T follicular helper cell (primary cell): ENCODE measurements around the gene FKBP10.
"Not testable (repeated sequence)": the region's sequence is repeated elsewhere in the genome, so short reads cannot be mapped to it uniquely, and the experiment has no call there.

Experiments
- DNase-seq: peaks from one replicate; pipeline ENCODE4 v3.0.0-alpha.2; 2020; ENCODE audit warnings: low read depth
- total RNA-seq, 2 experiments: gene quantifications; one replicate each; lab custom pipeline; 2026; lab: John Stamatoyannopoulos, UW

FKBP10 gene, protein sequence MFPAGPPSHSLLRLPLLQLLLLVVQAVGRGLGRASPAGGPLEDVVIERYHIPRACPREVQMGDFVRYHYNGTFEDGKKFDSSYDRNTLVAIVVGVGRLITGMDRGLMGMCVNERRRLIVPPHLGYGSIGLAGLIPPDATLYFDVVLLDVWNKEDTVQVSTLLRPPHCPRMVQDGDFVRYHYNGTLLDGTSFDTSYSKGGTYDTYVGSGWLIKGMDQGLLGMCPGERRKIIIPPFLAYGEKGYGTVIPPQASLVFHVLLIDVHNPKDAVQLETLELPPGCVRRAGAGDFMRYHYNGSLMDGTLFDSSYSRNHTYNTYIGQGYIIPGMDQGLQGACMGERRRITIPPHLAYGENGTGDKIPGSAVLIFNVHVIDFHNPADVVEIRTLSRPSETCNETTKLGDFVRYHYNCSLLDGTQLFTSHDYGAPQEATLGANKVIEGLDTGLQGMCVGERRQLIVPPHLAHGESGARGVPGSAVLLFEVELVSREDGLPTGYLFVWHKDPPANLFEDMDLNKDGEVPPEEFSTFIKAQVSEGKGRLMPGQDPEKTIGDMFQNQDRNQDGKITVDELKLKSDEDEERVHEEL
- total RNA-seq = 0.18 to 0.43 reads per million in 2 experiments

DNA sequence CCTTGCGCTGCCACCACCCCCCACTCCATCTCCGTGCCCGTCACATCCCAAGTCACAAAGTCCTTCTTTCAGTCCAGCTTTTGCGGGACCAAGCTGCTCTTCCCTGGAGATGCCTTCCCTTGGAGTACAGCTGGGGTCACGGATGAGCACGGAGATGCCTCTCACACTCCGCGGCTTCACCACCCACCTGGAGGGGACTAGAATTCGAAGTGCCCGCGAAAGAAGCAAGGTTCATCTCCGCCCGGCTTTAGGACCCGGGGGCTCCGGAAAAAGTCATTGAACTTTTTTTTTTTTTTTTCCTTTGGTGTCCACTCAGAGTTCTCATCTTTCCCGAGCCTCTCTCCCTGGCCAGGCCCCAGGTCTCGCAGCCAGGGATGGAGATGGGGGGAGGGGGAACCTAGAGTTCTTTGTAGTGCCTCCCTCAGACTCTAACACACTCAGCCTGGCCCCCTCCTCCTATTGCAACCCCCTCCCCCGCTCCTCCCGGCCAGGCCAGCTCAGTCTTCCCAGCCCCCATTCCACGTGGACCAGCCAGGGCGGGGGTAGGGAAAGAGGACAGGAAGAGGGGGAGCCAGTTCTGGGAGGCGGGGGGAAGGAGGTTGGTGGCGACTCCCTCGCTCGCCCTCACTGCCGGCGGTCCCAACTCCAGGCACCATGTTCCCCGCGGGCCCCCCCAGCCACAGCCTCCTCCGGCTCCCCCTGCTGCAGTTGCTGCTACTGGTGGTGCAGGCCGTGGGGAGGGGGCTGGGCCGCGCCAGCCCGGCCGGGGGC, at the start of gene FKBP10:
TSS of gene FKBP10 (plus strand) at position 624 of the 771 bp plus-strand sequence. CDS start at position 655, 31 bp downstream.
- DNase-seq = no peak

DNA sequence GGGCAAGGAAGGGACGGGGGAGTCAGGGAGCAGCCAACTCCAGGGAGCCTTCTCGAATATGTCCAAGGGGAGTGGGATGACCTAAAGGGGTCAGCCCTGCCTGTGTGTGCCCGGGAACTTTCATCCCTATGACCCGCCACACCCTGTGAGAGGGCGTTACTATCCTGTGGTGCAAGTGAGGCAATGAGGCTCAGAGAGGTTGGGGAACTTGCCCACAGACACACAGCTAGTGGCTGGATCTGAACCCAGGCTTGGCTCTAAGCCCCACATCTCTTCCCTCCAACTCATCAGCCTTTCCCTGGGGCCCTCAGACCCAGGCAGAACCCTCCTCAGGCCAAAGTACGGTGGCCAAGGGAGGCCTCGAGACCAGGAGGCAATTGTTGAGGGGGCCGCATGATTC, 49.5 kb upstream of the FKBP10 start:
- DNase-seq = no peak

DNA sequence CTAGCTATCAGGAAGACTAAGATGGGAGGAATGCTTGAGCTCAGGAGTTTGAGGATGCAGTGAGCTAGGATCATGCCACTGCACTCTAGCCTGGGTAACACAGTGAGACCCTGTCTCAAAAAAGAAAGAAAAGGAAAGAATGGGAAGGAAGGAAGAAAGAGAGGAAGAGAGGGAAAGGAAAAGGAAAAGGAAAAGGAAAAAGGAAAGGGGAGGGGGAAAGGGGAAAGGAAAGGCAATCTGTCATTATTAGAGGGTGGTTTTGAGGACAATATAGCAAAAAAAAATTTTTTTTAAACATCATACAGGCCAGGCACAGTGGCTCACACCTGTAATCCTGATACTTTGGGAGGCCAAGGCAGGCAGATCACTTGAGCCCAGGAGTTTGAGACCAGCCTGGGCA, 46.7 kb upstream of the FKBP10 start:
- no peak for DNase-seq

DNA sequence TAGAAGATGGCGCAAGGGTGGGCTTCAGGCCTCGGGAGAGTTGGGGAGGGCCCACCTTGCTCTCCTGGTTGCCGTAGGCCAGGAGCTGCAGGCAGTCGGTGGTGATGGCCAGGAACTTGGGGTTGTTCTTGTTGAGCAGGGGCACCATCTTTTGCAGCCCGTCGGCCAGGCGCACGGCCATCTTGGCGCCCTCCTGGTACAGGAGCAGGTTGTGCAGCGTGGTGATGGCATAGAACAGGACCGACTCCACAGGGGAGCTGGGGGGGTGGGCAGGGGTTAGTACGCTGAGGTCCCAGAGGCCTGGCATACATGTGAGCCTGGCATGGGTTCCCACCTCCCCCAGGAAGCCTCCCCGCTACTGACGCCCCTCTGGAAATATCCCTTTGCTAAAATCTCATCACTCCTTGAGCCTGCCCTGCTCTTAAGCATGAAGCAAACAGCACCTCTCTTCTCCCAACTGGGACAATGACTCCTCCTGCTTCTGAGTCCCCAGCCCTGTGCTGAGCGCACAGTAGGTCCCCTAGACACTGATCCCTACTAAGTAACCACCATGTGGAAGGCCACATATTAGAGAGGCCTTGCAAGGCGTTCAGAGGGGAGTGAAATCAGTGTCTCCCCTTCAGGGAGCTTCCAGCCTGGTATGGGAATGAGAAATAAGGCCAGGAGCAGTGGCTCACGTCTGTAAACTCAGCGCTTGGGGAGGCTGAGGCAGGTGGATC, 45.3 kb upstream of the FKBP10 start:
- DNase-seq = no peak

DNA sequence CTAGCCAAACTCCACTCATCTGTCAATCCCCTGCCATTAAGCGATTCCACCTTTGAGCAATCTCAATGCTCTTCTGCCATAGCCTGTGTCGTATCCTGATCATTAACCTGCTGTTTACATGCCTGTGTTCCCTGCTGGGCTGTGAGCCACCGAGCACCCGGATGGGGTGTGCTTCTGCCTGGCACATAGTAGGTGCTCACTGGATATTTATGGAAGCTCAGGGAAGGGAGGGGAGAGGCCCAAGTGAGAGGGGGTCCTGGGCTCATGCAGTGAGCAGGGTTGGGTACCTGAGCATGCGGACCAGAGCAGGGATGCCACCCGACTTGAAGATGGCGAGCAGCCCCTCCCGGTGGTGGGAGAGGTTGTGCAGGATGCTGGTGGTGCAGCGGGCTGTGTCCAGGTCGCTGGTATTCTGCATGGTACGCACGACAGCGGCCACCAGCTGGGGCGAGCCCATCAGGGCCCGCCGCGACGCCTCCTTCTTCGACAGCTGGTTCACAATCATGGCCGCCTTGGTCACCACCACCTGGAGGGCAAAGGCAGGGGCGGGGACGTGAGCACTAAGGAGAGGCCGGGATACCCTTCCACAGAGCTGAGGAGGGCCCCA, 44.0 kb upstream of the FKBP10 start:
- no peak for DNase-seq

DNA sequence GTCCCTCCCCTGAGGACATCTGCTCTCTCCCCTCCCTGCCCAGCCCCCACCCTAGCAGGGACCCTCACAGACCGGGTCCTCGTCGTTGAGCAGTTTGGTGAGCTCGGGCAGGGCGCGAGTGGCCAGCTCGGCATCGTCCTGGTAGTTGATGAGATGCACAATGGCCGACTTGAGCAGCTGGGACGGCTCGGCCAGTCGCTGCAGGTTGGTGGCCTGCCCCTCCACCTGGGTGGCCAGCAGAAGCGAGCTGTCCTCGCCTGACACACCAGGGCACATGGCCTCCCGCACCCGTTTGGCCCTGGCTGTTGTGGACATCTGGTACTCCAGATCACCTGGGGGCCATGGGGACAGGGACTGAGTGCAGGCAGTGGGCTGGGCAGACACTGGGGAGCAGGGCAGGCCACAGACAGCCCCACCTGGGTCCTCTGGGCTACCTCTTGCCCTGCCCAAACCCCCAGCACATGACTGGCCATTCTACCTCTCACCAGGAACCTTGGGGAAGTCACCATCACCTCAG, 43.4 kb upstream of the FKBP10 start:
- DNase-seq = no peak

DNA sequence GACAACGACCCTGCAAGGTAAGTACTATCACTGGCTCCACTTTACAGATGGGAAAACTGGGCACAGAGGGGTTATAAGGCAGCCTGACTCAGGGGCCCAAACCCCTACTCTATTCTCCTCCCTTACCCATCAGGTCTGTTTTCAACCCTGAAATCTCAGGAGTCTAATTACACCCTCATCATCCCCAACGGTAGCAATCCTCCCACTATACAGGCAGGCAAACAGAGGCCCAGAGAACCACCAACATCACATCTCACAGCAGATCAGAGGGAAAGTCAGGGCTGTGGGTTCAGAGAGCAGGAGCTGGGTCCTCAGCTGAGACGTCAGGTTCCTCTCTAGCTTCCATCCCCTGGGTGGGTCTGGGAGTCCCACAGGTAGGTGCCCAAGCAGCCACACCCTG, 42.8 kb upstream of the FKBP10 start:
- no peak for DNase-seq

DNA sequence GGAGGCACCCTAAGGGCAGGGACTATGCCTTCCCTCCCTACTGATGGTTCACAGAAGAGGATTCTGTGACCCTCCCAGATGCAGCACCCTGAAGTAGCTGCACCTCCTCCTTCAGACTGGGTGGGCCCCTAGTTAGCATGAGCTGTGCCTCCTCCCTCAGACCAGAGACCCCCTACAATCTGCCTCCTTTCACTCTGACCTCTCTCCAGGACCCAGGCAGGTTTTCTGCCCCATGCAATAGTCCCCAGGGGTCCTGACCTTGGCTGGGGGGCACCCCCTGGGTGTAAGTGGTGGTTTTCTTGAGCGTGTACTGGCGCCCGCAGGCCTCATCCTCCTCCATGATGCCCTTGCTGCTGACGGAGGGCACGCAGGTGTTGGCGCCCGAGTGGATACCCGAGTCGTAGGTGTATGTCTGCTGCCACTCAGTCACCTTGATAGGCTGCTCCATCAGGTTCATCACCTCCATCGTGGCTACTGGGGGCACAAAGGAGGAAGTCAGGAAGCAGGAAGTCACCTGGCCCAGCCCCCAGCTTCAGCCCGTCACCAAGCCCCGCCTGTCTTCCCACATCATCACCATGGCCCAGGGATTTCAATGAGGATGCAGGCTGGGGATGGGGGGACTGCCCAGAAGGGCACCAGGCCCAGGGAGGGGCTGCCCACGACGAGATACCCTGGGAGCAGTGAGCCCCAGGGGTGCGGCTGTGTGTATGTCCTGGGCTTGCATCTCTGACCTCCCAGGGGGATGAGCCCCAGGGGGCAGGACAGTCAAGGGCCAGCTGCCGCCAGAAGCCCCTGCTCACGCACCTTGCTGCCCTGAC, 41.2 kb upstream of the FKBP10 start:
- no peak for DNase-seq

DNA sequence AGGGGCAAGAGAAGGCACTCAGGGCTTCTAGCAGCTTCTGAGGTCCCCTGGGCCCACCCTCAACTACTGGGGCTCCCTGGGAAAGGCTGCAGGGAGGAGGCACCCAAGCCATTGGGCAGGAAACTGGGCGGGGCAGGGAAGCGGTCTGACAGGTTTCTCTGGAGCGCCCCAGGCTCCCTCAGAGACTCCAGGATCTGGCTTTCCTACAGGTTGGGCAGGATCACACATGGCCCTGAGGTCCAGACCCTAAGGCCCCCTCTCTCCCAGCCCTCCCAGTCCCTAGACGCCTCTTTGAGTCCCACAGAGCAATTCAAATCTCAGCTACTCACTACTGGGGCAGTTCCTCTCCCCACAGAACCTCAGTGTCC, 40.6 kb upstream of the FKBP10 start:
- DNase-seq = no peak

DNA sequence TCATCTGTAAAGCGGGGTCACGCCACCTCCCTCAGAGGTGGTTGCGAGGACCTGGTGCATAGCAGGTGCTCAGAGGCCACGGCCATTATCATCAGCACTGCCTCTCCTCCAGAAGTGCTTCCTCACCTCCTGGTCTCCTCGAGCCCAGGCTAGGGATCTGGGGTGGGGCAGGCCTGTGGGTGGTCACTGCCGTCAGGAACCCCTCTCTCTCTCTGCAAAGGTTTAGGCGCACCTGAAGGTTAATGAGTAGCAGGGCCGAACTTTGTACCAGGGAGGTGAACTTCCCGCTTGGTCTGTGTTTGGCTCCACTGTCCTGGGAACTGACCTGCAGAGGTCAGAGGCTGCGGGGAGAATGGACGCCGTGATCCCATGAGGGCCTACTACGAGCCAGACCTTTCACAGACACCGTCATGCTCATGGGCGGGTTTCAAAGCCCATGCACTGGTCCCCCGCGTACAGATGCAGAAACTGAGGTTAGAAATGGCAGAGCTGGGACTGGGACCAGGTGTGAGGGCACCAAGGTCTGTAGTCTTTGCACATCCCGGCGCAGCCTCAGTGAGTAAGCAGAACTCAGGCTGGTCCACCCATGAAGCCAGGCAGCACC, 40.1 kb upstream of the FKBP10 start:
- no peak for DNase-seq

DNA sequence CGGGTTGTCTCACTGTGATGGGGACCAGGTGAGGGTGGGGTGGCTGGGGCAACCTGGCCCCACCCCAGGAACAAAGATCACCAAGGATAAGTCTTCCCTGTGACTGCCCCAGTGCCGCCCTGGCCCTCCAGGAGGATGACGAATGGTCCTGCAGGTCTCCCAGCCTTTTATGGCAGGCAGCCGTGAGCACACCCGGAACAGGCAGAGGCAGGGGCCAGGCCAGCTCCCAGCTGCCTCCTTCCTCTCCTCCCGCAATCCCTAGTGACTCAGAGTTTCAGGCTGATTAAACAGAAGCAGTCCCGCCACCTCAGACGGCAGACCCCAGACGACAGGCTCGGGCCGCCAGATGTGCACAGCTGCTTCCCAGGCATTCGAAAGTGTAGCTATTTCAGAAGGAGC, 39.6 kb upstream of the FKBP10 start:
- no peak for DNase-seq

DNA sequence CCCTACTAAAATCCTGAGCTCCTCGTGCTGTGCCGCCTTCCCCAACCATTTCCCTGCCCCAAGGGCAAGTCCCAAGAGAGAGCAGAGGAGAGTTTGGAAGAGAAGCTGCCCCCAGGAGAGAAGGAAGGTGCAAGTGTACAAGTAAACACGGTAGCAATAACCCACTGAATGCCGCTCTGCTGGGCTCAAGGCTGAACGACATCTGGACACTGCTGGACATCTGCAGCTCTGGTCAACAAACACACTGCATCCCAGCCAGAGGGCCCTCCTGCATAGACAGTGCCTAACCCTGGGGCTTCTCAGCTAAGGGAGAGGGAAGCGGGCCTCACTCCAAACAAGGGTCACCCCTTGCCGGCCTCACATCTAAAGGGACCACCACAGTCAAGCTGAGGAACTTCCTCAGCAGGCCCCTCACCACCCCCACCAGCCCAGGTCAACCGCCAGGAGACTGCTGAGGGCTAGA, 39.0 kb upstream of the FKBP10 start:
- DNase-seq = no peak

DNA sequence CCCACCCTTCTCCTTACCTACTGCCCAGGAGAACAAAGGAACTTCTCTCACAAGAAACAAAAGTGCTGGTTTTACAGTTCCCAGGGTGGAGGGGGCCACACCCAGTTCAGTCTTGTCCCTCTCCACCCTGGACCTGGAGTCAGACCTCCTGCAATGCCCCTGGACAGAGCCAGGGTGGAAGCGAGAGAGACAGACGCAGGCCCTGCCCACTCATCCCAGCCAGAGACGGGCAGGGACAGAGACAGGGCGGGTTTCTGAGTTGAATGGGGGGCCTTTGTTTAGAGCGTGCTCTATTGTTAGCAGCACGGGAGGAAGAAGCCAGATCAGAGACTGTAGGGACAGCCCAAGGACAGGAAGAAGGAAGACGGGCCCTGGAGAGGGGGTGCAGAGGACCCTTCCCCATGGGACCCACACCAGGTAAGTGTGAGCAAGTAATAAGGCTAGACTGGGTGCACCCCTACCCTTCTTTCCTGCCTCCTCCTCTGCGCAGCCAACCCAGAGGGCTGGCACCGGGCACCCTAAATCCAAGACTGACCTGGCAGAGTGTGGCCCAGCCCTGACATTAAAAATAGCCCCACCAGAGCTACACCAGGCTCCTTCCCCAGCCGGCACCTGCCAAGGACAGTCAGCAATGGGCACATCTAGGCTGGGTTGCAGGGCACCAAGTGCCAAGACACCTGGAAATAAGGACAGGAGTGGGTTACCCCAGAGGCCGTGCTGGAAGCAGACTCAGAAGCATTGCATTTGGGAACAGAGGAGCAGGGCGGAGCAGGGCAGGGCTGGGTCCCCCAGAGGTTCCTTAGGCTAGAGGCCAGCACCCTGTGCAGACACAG, 37.2 kb upstream of the FKBP10 start:
- DNase-seq = no peak

DNA sequence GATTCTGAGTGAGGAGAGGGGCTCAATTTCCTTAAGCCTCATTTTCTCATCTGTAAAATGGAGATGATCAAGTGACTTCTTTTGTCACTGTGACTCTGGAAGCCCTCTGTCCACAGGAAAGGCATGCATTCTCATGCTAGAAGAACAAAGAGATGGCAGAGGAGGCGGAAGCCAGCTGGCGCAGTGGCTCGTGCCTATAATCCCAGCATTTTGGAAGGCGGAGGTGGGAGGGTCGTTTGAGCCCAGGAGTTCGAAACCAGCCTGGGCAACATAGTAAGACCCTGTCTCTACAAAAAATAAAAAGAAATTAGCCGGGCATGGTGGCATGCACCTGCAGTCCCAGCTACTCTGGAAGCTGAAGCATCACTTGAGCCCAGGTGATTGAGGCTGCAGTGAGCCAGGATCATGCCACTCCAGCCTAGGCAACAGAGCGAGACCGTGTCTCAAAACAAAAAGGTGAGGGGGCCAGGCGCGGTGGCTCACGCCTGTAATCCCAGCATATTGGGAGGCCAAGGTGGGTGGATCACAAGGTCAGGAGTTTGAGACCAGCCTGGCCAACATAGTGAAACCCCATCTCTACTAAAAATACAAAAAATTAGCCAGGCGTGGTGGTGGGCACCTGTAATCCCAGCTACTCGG, 36.4 kb upstream of the FKBP10 start:
- DNase-seq = not testable (repeated sequence)

DNA sequence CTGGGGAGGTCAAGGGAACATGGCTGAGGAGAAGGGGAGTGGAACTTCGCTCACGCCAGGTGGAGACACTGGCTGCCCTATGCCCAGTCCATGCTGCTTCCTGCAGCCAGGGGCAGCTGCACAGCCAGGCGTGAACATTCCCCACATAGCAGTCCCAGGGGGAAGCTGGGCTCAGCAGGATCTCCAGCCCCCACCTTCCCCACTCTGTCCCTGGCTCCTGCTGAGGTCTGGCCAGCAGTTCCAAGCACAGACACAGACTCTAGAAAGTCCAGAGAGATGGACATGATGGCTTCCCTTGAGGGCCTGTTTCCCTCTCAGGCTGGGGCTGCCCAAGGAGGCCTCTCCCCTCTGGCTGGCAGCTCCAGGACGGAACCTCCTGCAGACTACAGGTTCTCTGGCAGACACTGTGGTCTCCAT, 35.6 kb upstream of the FKBP10 start:
- no peak for DNase-seq

DNA sequence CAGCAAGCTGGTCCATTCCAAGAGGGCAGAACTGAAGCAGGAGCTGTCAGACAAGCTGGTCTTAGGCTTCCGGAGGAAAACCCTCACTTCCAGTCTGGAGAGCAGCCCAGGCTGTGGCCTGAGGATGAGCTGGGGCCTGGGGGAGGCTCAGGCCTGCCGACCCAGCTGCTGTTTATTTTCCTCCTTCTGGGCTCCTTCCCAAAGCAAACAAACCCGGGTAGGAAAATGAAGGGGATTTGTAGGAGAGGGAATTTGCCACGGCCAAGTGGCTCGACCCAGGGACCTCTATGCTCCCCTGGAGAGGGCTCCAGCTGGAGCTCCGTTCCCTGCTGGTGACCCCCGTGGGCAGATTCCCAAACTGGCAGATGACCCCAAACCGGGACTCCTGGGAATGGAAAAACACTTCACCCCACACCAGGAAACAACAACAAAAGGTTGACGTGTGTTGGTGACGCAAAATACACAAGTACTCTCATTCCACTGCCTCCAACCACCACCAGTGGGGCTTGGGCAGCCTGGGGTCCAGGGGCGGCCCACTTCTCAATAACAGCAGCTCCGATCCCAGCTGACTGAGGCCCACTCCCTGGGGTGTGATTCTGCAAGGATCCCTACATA, 35.1 kb upstream of the FKBP10 start:
- no peak for DNase-seq

DNA sequence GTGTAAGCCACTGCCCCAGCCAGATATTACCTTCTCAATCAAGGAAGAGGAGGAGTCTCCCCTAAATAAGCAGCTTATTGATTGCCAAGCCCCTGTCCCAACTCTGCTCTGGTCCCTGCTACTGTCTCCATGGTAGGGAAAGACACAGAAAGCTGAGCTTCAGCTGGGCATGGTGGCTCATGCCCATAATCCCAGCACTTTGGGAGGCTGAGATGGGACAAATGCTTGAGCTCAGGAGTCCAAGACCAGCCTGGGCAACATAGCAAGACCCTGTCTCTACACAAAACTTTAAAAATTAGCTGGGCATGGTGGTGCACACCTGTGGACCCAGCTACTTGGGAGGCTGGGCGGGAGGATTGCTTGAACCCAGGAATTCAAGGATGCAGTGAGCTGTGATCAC, 32.9 kb upstream of the FKBP10 start:
- no peak for DNase-seq

DNA sequence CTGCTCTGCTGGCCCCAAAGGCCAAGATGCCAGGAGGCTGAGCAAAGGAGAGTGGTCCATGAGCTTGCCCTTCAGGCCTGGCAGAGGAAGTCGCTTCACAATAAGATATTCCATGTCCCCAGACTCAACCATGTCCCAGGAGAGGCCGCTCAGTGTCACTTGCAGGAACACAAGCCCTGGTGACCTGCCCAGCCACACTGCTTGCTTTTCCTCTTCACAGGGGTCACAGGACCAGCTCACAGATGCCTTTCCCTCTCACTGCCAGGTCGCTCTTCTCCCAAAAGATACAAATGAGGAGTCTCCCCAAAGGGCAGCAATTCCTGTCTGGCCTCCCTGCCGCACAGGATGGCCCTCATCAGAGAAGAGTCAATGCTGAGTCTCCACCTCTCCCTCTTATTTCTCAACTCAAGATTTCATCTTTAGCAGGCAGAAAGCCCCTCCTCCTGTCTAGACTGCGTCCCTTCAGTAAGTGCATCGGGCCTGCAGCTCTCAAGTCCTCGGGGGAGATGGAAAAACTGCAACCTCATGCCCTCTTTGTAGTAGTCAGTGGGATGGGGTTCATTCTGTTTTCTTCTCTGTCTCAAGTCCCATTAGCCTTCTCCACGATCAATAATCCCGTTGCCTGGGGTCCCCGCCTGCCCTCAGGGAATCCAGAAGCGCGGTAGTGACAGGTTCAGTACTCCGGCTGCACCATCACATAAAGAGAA, 31.2 kb upstream of the FKBP10 start:
- DNase-seq = no peak
